GM23338 (cell line): ENCODE measurements around the gene POLD2. TPM values are rescaled to one million over a fixed set of nuclear protein-coding genes. Genes with fewer than 3 reads are reported as not detected.

ENCODE experiments used
- ATAC-seq: fragments of 200-7000 bp; cut with Tn5 transposase; 3 replicates; pipeline ENCODE4 v1.9.1; 2020
- DNase-seq: peaks from one replicate; pipeline ENCODE4 v3.0.0-alpha.2; 2015; ENCODE audit warnings: low spot score
- H2AFZ ChIP-seq: fragments of 200-600 bp; sonication (generic); 2 replicates; pipeline ENCODE4 v1.8.0; 2016; ENCODE audit warnings: antibody characterized with exemption, mild to moderate bottlenecking, moderate library complexity
- H3F3A ChIP-seq: fragments of 200-600 bp; sonication (generic); replicated peaks from 2 replicates; pipeline ENCODE4 v1.8.0; 2017; ENCODE audit warnings: antibody characterized with exemption, mixed run types, low read depth
- H3K27ac ChIP-seq: fragments of 200-600 bp; sonication (generic); 2 replicates; pipeline ENCODE4 v1.6.1; 2016; ENCODE audit warnings: low read depth
- H3K27me3 ChIP-seq: fragments of 200-600 bp; sonication (generic); 2 replicates; pipeline ENCODE4 v1.8.0; 2016; ENCODE audit warnings: mild to moderate bottlenecking, mixed run types, moderate library complexity; ENCODE audit not compliant: insufficient read depth
- H3K36me3 ChIP-seq: fragments of 200-600 bp; sonication (generic); 2 replicates; pipeline ENCODE4 v1.8.0; 2016; ENCODE audit warnings: mild to moderate bottlenecking; ENCODE audit not compliant: insufficient read depth
- H3K4me1 ChIP-seq: fragments of 200-600 bp; sonication (generic); 2 replicates; pipeline ENCODE4 v1.8.0; 2016; ENCODE audit warnings: mild to moderate bottlenecking, moderate library complexity; ENCODE audit not compliant: insufficient read depth
- H3K4me2 ChIP-seq: fragments of 200-600 bp; sonication (generic); 2 replicates; pipeline ENCODE4 v1.7.1; 2017; ENCODE audit warnings: mixed run types
- H3K4me3 ChIP-seq: fragments of 200-600 bp; sonication (generic); 2 replicates; pipeline ENCODE4 v1.6.1; 2016; ENCODE audit warnings: mixed run types
- H3K79me2 ChIP-seq: fragments of 200-600 bp; sonication (generic); replicated peaks from 2 replicates; pipeline ENCODE4 v1.8.0; 2017; ENCODE audit warnings: mild to moderate bottlenecking; ENCODE audit not compliant: insufficient read depth
- H3K9me2 ChIP-seq: fragments of 200-600 bp; sonication (generic); 2 replicates; pipeline ENCODE4 v1.8.0; 2017; ENCODE audit not compliant: insufficient read depth
- H4K20me1 ChIP-seq: fragments of 200-600 bp; sonication (generic); replicated peaks from 2 replicates; pipeline ENCODE4 v1.8.0; 2017; ENCODE audit warnings: mild to moderate bottlenecking; ENCODE audit not compliant: insufficient read depth
- H3K27ac Mint-ChIP-seq: 2 replicates; pipeline ENCODE4 v1.8.0; 2020; ENCODE audit warnings: inconsistent platforms, mild to moderate bottlenecking, moderate library complexity, mixed read lengths
- H3K27me3 Mint-ChIP-seq: 3 replicates; pipeline ENCODE4 v1.8.0; 2022; ENCODE audit warnings: low read depth, mild to moderate bottlenecking, moderate library complexity, mixed read lengths, inconsistent platforms; ENCODE audit not compliant: insufficient read depth, poor library complexity
- H3K36me3 Mint-ChIP-seq: 3 replicates; pipeline ENCODE4 v1.8.0; 2021; ENCODE audit warnings: low read depth, mild to moderate bottlenecking, inconsistent platforms, moderate library complexity, mixed read lengths
- H3K4me1 Mint-ChIP-seq: 3 replicates; pipeline ENCODE4 v1.8.0; 2020; ENCODE audit warnings: mild to moderate bottlenecking, inconsistent platforms, mixed read lengths
- H3K4me3 Mint-ChIP-seq: 3 replicates; pipeline ENCODE4 v1.8.0; 2021; ENCODE audit warnings: moderate library complexity, mild to moderate bottlenecking, inconsistent platforms, mixed read lengths
- H3K9me3 Mint-ChIP-seq: 3 replicates; pipeline ENCODE4 v1.8.0; 2020; ENCODE audit warnings: moderate library complexity, mild to moderate bottlenecking, inconsistent platforms, mixed read lengths
- CREB1 ChIP-seq: fragments of 250-450 bp; sonication (Bioruptor Pico); IDR thresholded peaks from 2 replicates; pipeline ENCODE4 v1.5.0; 2020; ENCODE audit warnings: low read depth, mild to moderate bottlenecking, moderate library complexity
- CTCF ChIP-seq, 2 experiments: fragments of 200-600 bp in 1 of 2; sonication (generic) in 1 of 2; conservative IDR thresholded peaks; 2 replicates each; pipeline versions ENCODE4 v1.5.1 to v1.6.1; 2016 to 2017; ENCODE audit warnings: antibody characterized with exemption in 2 of 2, low read depth in 2 of 2, mild to moderate bottlenecking in 2 of 2, moderate library complexity in 1 of 2
- ETS1 ChIP-seq: IDR thresholded peaks from 2 replicates; pipeline ENCODE4 v1.6.1; 2016; ENCODE audit warnings: antibody characterized with exemption
- EZH2phosphoT487 ChIP-seq: fragments of 200-600 bp; sonication (generic); IDR thresholded peaks from one replicate; pipeline ENCODE4 v1.8.1; 2018; ENCODE audit warnings: antibody characterized with exemption; ENCODE audit not compliant: unreplicated experiment
- JUNB ChIP-seq: IDR thresholded peaks from one replicate; pipeline ENCODE4 v1.6.1; 2016; ENCODE audit warnings: antibody characterized with exemption; ENCODE audit not compliant: unreplicated experiment
- POLR2AphosphoS5 ChIP-seq: IDR thresholded peaks from 2 replicates; pipeline ENCODE4 v1.6.1; 2016; ENCODE audit warnings: antibody characterized with exemption, low read depth
- REST ChIP-seq: IDR thresholded peaks from one replicate; pipeline ENCODE4 v1.6.1; 2018; ENCODE audit warnings: antibody characterized with exemption; ENCODE audit not compliant: unreplicated experiment
- STAT1 ChIP-seq: IDR thresholded peaks from one replicate; pipeline ENCODE4 v1.6.1; 2016; ENCODE audit warnings: antibody characterized with exemption; ENCODE audit not compliant: unreplicated experiment
- ZNF114 ChIP-seq: fragments of 250-450 bp; sonication (Bioruptor Pico); IDR thresholded peaks from 2 replicates; pipeline ENCODE4 v1.5.0; 2020; ENCODE audit warnings: mild to moderate bottlenecking, moderate library complexity
- ZNF331 ChIP-seq: fragments of 250-450 bp; sonication (Bioruptor Pico); IDR thresholded peaks from 2 replicates; pipeline ENCODE4 v1.5.0; 2020; ENCODE audit warnings: low read depth, mild to moderate bottlenecking, moderate library complexity
- polyA plus RNA-seq: library from polyadenylated mRNA; unstranded; fragments of >200 nt; fragmentation: Nextera tagmentation; extraction: Ambion mirVana; gene quantifications from 2 replicates; pipeline ENCODE4 v1.2.1, GENCODE V29; 2016
- total RNA-seq: library from RNA; depleted of rRNA; stranded (reverse); fragments of >200 nt; shearing (Covaris generic); gene quantifications from 2 replicates; pipeline ENCODE4 v1.2.3, GENCODE V29; 2014

Gene POLD2
- total and polyA plus RNA-seq, 2 experiments from 2014 or later: 101 to 127 TPM

GRCh38 chr7:44162785-44163395 lies 39.5 kb upstream of the POLD2 start:
- no peaks in the 10 kb centered on the region for H4K20me1 ChIP-seq
- no peak overlapping the region for H3K27ac ChIP-seq
- no peaks in the 10 kb centered on the region for H3K9me2 ChIP-seq
- no peaks in the 10 kb centered on the region for H3K27me3 ChIP-seq
- H2AFZ ChIP-seq: 0 out of 2 replicates have a peak overlapping the region, but pooled peaks have one; percentile 67
- no peak for DNase-seq
- ATAC-seq: peak; percentile 28; the same call in 1 of the 3 replicates
- H3K36me3 Mint-ChIP-seq: no peaks in the 10 kb centered on the region
- no peak overlapping the region for H3K4me3 ChIP-seq
- no peaks in the 10 kb centered on the region for H3K4me1 ChIP-seq
- H3K4me3 Mint-ChIP-seq: no peak overlapping the region
- peaks cover 6% of the 10 kb centered on the region; the same call in 2 of the 3 replicates for H3K9me3 Mint-ChIP-seq
- peaks cover 4% of the 10 kb centered on the region for H3K27me3 Mint-ChIP-seq
- H3K4me1 Mint-ChIP-seq: peaks cover 10% of the 10 kb centered on the region
- no peaks in the 10 kb centered on the region for H3K79me2 ChIP-seq
- no peaks in the 10 kb centered on the region for H3K36me3 ChIP-seq
- H3K4me2 ChIP-seq: no peak overlapping the region
- no peak for TF ChIP-seq POLR2AphosphoS5
- no peak for TF ChIP-seq CREB1 (CRISPR knock-in tag)
- no peak for TF ChIP-seq REST
- no peak for TF ChIP-seq ZNF114 (CRISPR knock-in tag)
- no peak for TF ChIP-seq ETS1
- no peaks in the 10 kb centered on the region for H3F3A ChIP-seq
- no peak overlapping the region for H3K27ac Mint-ChIP-seq

GRCh38 chr7:44162179-44162578 lies 38.8 kb upstream of the POLD2 start:
- Histone ChIP-seq H4K20me1 (no peaks in the 10 kb centered on the region), H3K4me3 (no peak overlapping the region), H3K4me2 (no peak overlapping the region), H3K9me2 (no peaks in the 10 kb centered on the region), H2AFZ (no peak overlapping the region), H3K79me2 (no peaks in the 10 kb centered on the region), H3K4me1 (no peaks in the 10 kb centered on the region), H3F3A (no peaks in the 10 kb centered on the region), H3K27ac (no peak overlapping the region), H3K36me3 (no peaks in the 10 kb centered on the region), H3K27me3 (no peaks in the 10 kb centered on the region)
- H3K4me3 Mint-ChIP-seq: no peak overlapping the region
- H3K27me3 Mint-ChIP-seq: peaks cover 2% of the 10 kb centered on the region
- H3K9me3 Mint-ChIP-seq: peaks cover 6% of the 10 kb centered on the region; the same call in 2 of the 3 replicates
- peaks cover 13% of the 10 kb centered on the region for H3K4me1 Mint-ChIP-seq
- DNase-seq (no peak), ATAC-seq (no peak)
- no peaks in the 10 kb centered on the region for H3K36me3 Mint-ChIP-seq
- H3K27ac Mint-ChIP-seq: no peak overlapping the region
- TF ChIP-seq REST (no peak), CTCF (conservative IDR thresholded peaks at IDR 0.05; ENCODE audit: low read depth in 2 of 2) (no peak), ZNF331 (no peak), EZH2phosphoT487 (no peak), JUNB (no peak), ZNF114 (CRISPR knock-in tag) (no peak), STAT1 (no peak), POLR2AphosphoS5 (no peak), ETS1 (no peak)
